ENCODE measurements around the gene AKAP8L. TPM values are rescaled to one million over a fixed set of nuclear protein-coding genes. Genes with fewer than 3 reads are reported as not detected.

The AKAP8L gene
- total and polyA plus RNA-seq, 2 experiments from 2014 or later, result 88.7 to 155 TPM

GRCh38 chr19:15452111-15453047 is 33.6 kb upstream of the AKAP8L start:
- peak; percentile 86 for DNase-seq (ENCODE audit: low spot score)
- Histone ChIP-seq H3K9me3 (ENCODE audit: low read depth) (no peaks in the 10 kb centered on the region), H3K4me2 (peak overlapping the region; percentile 90), H3K27me3 (peaks cover 41% of the 10 kb centered on the region), H3K36me3 (replicated peaks; ENCODE audit: insufficient read depth, low read depth) (no peaks in the 10 kb centered on the region), H3K79me2 (no peaks in the 10 kb centered on the region), H3K4me3 (no peak overlapping the region), H3K9me2 (replicated peaks; ENCODE audit: insufficient read depth) (no peaks in the 10 kb centered on the region), H4K20me1 (ENCODE audit: insufficient read depth, poor library complexity, severe bottlenecking) (no peaks in the 10 kb centered on the region), H2AFZ (no peak overlapping the region), H3K27ac (no peak overlapping the region), H3K4me1 (ENCODE audit: insufficient read depth) (peaks cover 6% of the 10 kb centered on the region)
- TF ChIP-seq EZH2 (IDR thresholded peaks at IDR 0.05; ENCODE audit: borderline replicate concordance), result no peak
- TF ChIP-seq EZH2phosphoT487 (IDR thresholded peaks at IDR 0.05; ENCODE audit: low read depth, severe bottlenecking, unreplicated experiment), result no peak
- TF ChIP-seq, protein P1, sequence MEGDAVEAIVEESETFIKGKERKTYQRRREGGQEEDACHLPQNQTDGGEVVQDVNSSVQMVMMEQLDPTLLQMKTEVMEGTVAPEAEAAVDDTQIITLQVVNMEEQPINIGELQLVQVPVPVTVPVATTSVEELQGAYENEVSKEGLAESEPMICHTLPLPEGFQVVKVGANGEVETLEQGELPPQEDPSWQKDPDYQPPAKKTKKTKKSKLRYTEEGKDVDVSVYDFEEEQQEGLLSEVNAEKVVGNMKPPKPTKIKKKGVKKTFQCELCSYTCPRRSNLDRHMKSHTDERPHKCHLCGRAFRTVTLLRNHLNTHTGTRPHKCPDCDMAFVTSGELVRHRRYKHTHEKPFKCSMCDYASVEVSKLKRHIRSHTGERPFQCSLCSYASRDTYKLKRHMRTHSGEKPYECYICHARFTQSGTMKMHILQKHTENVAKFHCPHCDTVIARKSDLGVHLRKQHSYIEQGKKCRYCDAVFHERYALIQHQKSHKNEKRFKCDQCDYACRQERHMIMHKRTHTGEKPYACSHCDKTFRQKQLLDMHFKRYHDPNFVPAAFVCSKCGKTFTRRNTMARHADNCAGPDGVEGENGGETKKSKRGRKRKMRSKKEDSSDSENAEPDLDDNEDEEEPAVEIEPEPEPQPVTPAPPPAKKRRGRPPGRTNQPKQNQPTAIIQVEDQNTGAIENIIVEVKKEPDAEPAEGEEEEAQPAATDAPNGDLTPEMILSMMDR (IDR thresholded peaks at IDR 0.05; ENCODE audit: poor library complexity), result no peak
- 11% methylated on average over 23 of the region's 37 CpGs for WGBS (ENCODE audit: low lambda C conversion rate, missing lambda C conversion rate)

DNA sequence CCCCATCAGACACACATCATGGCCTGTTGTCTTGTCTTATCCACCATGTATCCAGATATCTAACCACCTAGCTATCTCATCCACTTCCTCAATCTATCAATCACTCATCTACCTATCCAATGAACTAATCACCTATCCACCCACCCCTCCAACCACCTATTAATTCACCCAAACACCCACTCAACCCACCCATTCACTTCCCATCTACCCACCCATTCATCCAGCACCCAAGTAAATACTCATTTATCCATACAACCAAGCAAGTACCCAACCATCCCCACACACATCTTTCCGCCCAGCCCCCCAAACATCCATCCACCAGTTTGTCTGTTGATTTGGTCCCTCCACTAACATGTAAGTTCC is 31.7 kb upstream of the AKAP8L start:
- no peaks in the 10 kb centered on the region for H4K20me1 ChIP-seq (ENCODE audit: insufficient read depth, poor library complexity, severe bottlenecking)
- H3K79me2 ChIP-seq, result no peaks in the 10 kb centered on the region
- H3K4me2 ChIP-seq, result no peak overlapping the region
- 90% methylated on average over 1 of the region's 1 CpG for WGBS (ENCODE audit: low lambda C conversion rate, missing lambda C conversion rate)
- no peaks in the 10 kb centered on the region for H3K36me3 ChIP-seq (replicated peaks; ENCODE audit: insufficient read depth, low read depth)
- TF ChIP-seq, protein P1 (IDR thresholded peaks at IDR 0.05; ENCODE audit: poor library complexity), result no peak
- TF ChIP-seq EZH2 (IDR thresholded peaks at IDR 0.05; ENCODE audit: borderline replicate concordance) (no peak), EZH2phosphoT487 (IDR thresholded peaks at IDR 0.05; ENCODE audit: low read depth, severe bottlenecking, unreplicated experiment) (no peak)
- peaks cover 6% of the 10 kb centered on the region for H3K4me1 ChIP-seq (ENCODE audit: insufficient read depth)
- H3K9me2 ChIP-seq (replicated peaks; ENCODE audit: insufficient read depth), result no peaks in the 10 kb centered on the region
- peaks cover 23% of the 10 kb centered on the region for H3K27me3 ChIP-seq
- H3K9me3 ChIP-seq (ENCODE audit: low read depth), result no peaks in the 10 kb centered on the region
- H3K4me3 ChIP-seq, result no peak overlapping the region
- H3K27ac ChIP-seq, result no peak overlapping the region
- no peak for DNase-seq (ENCODE audit: low spot score)
- no peak overlapping the region for H2AFZ ChIP-seq

GRCh38 chr19:15449620-15450527 is 31.1 kb upstream of the AKAP8L start, which contains the start of gene WIZ:
Gene WIZ, minus strand, starts transcription at chr19:15449956. Its CDS starts 1,649 bp downstream, at chr19:15448307.
- no peaks in the 10 kb centered on the region for H3K9me3 ChIP-seq (ENCODE audit: low read depth)
- no peaks in the 10 kb centered on the region for H3K79me2 ChIP-seq
- H3K27ac ChIP-seq, result peak within 1 kb of the TSS; percentile 12
- no peaks in the 10 kb centered on the region for H4K20me1 ChIP-seq (ENCODE audit: insufficient read depth, poor library complexity, severe bottlenecking)
- peaks cover 6% of the 10 kb centered on the region for H3K4me1 ChIP-seq (ENCODE audit: insufficient read depth)
- peak within 1 kb of the TSS; percentile 83 for H2AFZ ChIP-seq
- H3K36me3 ChIP-seq (replicated peaks; ENCODE audit: insufficient read depth, low read depth), result no peaks in the 10 kb centered on the region
- peak; percentile 91 for DNase-seq (ENCODE audit: low spot score)
- peak within 1 kb of the TSS; percentile 100 for H3K4me2 ChIP-seq
- H3K4me3 ChIP-seq, result peak within 1 kb of the TSS; percentile 75
- H3K27me3 ChIP-seq, result peaks cover 17% of the 10 kb centered on the region
- WGBS (ENCODE audit: low lambda C conversion rate, missing lambda C conversion rate), result 3% methylated on average over 5 of the region's 77 CpGs
- H3K9me2 ChIP-seq (replicated peaks; ENCODE audit: insufficient read depth), result no peaks in the 10 kb centered on the region
- no peak for TF ChIP-seq EZH2phosphoT487 (IDR thresholded peaks at IDR 0.05; ENCODE audit: low read depth, severe bottlenecking, unreplicated experiment)
- TF ChIP-seq EZH2 (IDR thresholded peaks at IDR 0.05; ENCODE audit: borderline replicate concordance), result no peak
- TF ChIP-seq, protein P1 (IDR thresholded peaks at IDR 0.05; ENCODE audit: poor library complexity), result no peak

Data from hepatocyte (in vitro differentiated cells).